ENCODE measurements around the gene L1TD1. TPM values are rescaled to one million over a fixed set of nuclear protein-coding genes. Genes with fewer than 3 reads are reported as not detected.
"Not testable (repeated sequence)": the region's sequence is repeated elsewhere in the genome, so short reads cannot be mapped to it uniquely, and the experiment has no call there.

The L1TD1 gene
- total RNA-seq, 1 donor, result 0.21 TPM

DNA sequence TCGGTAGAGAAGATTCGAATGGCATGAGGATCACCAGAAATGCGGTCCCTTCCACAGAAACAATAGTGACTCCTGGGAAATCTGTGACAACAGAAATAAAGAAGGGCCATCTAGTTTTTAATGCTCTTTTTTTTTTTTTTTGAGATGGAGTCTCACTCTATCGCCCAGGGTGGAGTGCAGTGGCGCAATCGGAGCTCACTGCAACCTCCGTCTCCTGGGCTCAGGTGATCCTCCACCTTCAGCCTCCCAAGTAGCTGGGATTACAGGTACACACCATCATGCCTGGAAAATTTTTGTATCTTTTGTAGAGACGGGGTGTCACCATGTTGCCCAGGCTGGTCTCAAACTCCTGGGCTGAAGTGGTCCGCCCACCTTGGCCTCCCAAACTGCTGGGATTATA, 43.9 kb downstream of the L1TD1 start:
- H3K4me1 ChIP-seq (ENCODE audit: insufficient read depth, low read length), result no peaks in the 10 kb centered on the region
- H3K4me3 ChIP-seq (ENCODE audit: low read length), result no peak overlapping the region
- H3K27me3 ChIP-seq (ENCODE audit: insufficient read depth, low read length), result no peaks in the 10 kb centered on the region
- H3K9me3 ChIP-seq (ENCODE audit: low read depth, low read length), result no peaks in the 10 kb centered on the region

- H3K27me3 ChIP-seq (ENCODE audit: insufficient read depth, low read length); H3K4me3 ChIP-seq (ENCODE audit: low read length); H3K9me3 ChIP-seq (ENCODE audit: low read depth, low read length); H3K4me1 ChIP-seq (ENCODE audit: insufficient read depth, low read length): not testable (repeated sequence)
These were observed 45.2 kb downstream of the L1TD1 start for GRCh38 chr1:62239652-62240403.

GRCh38 chr1:62240651-62241370, 46.2 kb downstream of the L1TD1 start:
- Histone ChIP-seq H3K27me3 (ENCODE audit: insufficient read depth, low read length) (no peaks in the 10 kb centered on the region), H3K4me1 (ENCODE audit: insufficient read depth, low read length) (no peaks in the 10 kb centered on the region), H3K9me3 (ENCODE audit: low read depth, low read length) (no peaks in the 10 kb centered on the region), H3K4me3 (ENCODE audit: low read length) (no peak overlapping the region)

GRCh38 chr1:62241371-62242131, 46.9 kb downstream of the L1TD1 start:
- Histone ChIP-seq H3K4me1 (ENCODE audit: insufficient read depth, low read length) (no peaks in the 10 kb centered on the region), H3K27me3 (ENCODE audit: insufficient read depth, low read length) (no peaks in the 10 kb centered on the region)

DNA sequence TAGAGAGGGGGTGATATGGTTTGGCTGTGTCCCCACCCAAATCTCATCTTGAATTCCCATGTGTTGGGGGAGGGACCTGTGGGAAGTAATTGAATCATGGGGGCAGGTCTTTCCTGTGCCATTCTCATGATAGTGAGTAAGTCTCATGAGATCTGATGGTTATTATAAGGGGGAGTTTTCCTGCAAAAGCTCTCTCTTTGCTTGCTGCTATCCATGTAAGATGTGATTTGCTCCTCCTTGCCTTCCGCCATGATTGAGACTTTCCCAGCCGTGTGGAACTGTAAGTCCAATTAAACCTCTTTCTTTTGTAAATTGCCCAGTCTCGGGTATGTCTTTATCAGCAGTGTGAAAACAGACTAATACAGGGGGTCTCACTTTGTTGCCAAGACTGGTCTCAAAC, 49.7 kb downstream of the L1TD1 start:
- H3K4me3 ChIP-seq (ENCODE audit: low read length); H3K9me3 ChIP-seq (ENCODE audit: low read depth, low read length); H3K4me1 ChIP-seq (ENCODE audit: insufficient read depth, low read length); H3K27me3 ChIP-seq (ENCODE audit: insufficient read depth, low read length): not testable (repeated sequence)

More at GRCh38 chr1:62241371-62242131, 46.9 kb downstream of the L1TD1 start:
- Histone ChIP-seq H3K4me3 (ENCODE audit: low read length) (no peak overlapping the region), H3K9me3 (ENCODE audit: low read depth, low read length) (no peaks in the 10 kb centered on the region)

DNA sequence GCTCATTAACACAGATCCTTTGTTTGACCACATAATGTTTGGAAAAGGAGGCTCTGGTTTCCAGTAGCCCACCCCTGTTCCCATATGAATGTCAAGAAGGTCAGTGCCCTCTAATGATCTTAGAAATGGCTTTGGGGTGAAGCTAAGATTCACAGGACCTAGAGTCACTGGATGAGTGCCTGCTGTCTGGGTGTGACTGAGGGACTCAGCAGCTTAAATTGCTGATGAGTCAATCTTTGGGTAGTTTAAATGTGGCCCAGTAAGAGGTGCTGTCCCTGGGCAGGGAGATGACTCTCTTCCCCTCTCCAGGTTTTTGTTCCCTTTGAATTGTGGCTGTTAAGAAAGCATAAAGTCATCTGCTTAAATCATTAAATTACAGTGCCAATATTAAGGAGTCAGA, 50.6 kb downstream of the L1TD1 start:
- H3K27me3 ChIP-seq (ENCODE audit: insufficient read depth, low read length), result no peaks in the 10 kb centered on the region
- H3K4me1 ChIP-seq (ENCODE audit: insufficient read depth, low read length), result no peaks in the 10 kb centered on the region
- H3K9me3 ChIP-seq (ENCODE audit: low read depth, low read length), result no peaks in the 10 kb centered on the region
- no peak overlapping the region for H3K4me3 ChIP-seq (ENCODE audit: low read length)

DNA sequence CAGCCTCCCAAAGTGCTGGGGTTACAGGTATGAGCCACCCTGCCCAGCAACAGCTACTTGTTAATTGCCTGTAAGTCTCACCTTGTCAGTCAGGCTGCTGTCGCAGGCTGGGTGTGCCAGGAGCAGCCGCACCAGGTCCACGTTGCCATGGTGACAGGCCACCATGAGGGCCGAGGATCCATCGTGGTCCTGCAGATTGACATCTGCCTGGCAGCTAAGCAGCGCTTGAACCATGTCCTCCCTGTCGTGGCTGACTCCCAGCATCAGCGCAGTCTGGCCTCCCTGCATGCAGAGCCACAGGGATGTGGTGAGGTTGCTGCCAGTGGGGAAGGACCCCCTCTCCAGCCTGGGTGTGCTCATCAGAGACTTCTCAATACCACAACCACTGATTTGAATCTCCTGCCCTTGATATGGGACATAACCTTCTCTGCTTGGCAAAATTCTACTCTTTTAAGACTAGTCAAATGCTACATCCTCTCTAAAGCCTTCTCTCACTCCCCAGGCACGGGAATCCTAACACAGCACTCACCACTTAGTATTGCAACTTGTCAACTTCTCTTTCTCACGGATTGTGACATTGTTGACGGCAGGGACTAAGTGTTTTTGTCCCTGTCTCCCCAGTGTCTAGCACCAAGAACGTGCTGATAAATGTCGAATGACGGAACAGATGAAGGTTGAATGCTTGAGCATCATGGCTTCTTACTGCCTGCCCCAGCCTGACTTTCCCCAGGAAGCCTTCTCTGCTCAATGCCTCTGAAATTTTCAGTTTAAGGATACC, 52.9 kb downstream of the L1TD1 start:
- Histone ChIP-seq H3K4me1 (ENCODE audit: insufficient read depth, low read length) (no peaks in the 10 kb centered on the region), H3K4me3 (ENCODE audit: low read length) (no peak overlapping the region), H3K9me3 (ENCODE audit: low read depth, low read length) (no peaks in the 10 kb centered on the region), H3K27me3 (ENCODE audit: insufficient read depth, low read length) (no peaks in the 10 kb centered on the region)

DNA sequence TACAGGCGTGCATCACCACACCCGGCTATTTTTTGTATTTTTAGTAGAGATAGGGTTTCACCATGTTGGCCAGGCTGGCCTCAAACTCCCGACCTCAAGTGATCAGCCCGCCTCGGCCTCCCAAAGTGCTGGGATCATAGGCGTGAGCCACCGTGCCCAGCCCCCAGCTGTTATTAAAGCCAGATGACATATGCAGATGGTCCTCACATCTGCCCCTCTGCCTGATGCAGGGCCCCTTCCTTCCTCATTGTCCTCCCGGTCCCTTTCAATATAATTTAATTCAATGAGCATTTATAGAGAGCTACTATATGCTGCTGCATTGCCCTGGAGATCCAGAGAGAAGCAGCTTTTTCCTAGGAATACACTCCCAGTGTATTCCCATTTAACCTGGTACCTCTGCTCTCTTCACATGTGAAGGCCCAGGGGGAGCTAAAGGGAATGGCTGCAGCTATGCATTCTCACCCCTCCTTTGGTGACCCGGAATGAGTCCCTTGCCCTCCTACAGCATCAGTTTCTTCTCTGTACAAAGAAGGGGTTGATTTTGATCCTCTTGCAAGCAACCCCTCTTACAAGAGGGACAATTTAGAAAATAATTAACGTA, 55.6 kb downstream of the L1TD1 start:
- Histone ChIP-seq H3K4me1 (ENCODE audit: insufficient read depth, low read length) (no peaks in the 10 kb centered on the region), H3K9me3 (ENCODE audit: low read depth, low read length) (no peaks in the 10 kb centered on the region), H3K27me3 (ENCODE audit: insufficient read depth, low read length) (no peaks in the 10 kb centered on the region), H3K4me3 (ENCODE audit: low read length) (no peak overlapping the region)

DNA sequence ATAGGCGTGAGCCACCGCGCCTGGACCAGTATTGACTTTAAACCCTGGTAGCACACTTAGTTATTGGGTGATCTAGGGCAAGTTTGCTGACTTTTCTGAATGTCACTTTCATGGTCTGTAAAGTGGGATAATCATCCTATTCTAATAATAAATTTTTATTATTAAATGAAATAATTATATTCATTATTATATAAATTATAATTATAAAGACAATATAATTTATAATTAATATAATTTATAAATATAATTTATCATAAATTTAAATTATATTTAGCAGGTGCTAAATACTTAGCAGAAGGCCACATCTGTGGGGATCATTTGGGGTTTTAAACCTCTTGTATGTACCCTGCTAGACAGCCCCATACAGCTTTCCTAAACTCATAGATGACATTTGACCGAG, 64.9 kb downstream of the L1TD1 start:
- H3K9me3 ChIP-seq (ENCODE audit: low read depth, low read length), result no peaks in the 10 kb centered on the region
- H3K4me3 ChIP-seq (ENCODE audit: low read length), result no peak overlapping the region
- H3K4me1 ChIP-seq (ENCODE audit: insufficient read depth, low read length), result no peaks in the 10 kb centered on the region
- no peaks in the 10 kb centered on the region for H3K27me3 ChIP-seq (ENCODE audit: insufficient read depth, low read length)

GRCh38 chr1:62260688-62261087, 66.0 kb downstream of the L1TD1 start:
- H3K4me1 ChIP-seq (ENCODE audit: insufficient read depth, low read length), result no peaks in the 10 kb centered on the region

More at GRCh38 chr1:62260688-62261087, 66.0 kb downstream of the L1TD1 start:
- Histone ChIP-seq H3K9me3 (ENCODE audit: low read depth, low read length) (no peaks in the 10 kb centered on the region), H3K27me3 (ENCODE audit: insufficient read depth, low read length) (no peaks in the 10 kb centered on the region), H3K4me3 (ENCODE audit: low read length) (no peak overlapping the region)

Other genes with a start within 250 kb of the L1TD1 start
- gene KANK4, start 124.6 kb downstream of the L1TD1 start, total RNA-seq, result not detected
- gene USP1, start 242.2 kb downstream of the L1TD1 start, total RNA-seq, result 33.6 TPM